Fibroblast of villous mesenchyme (primary cell): ENCODE data around the gene UNC13B. TPM values are rescaled to one million over a fixed set of nuclear protein-coding genes. Genes with fewer than 3 reads are reported as not detected.
"Not testable (repeated sequence)": the region's sequence is repeated elsewhere in the genome, so short reads cannot be mapped to it uniquely, and the experiment has no call there.

Experiments
- DNase-seq: peaks from one replicate; pipeline ENCODE4 v3.0.0-alpha.2; 2010; ENCODE audit warnings: low read depth
- H3K4me3 ChIP-seq: 2 replicates; pipeline ENCODE4 v1.5.1; 2011; ENCODE audit warnings: low read depth, mild to moderate bottlenecking, low read length
- total RNA-seq: library from RNA; depleted of rRNA; stranded (reverse); fragments of >200 nt; gene quantifications from 2 replicates; pipeline ENCODE4 v1.2.3, GENCODE V29; 2012
- TF ChIP-seq, protein P1 (sequence below): IDR thresholded peaks from 2 replicates; pipeline ENCODE4 v1.5.1; 2012; ENCODE audit warnings: low read depth, mild to moderate bottlenecking, low read length; ENCODE audit not compliant: insufficient read depth

Gene UNC13B
- total RNA-seq, 1 donor, result 23.7 TPM

DNA sequence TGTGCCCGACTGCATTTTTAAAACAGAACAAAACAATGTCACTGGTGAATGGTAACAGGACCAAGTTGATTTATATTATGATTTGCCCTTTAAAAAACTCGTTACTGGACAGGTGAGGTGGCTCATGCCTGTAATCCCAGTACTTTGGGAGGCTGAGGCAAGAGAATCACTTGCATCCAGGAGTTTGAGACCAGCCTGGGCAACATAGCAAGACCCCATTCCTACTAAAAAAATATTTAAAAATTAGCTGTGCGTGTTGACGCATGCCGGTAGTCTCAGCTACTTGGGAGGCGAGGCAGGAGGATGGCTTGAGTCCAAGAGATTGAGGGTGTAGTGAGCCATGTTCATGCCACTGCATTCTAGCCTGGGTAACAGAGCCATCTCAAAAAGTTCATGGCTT lies 7.2 kb downstream of the UNC13B start:
- no peak overlapping the region for H3K4me3 ChIP-seq
- TF ChIP-seq, protein P1, sequence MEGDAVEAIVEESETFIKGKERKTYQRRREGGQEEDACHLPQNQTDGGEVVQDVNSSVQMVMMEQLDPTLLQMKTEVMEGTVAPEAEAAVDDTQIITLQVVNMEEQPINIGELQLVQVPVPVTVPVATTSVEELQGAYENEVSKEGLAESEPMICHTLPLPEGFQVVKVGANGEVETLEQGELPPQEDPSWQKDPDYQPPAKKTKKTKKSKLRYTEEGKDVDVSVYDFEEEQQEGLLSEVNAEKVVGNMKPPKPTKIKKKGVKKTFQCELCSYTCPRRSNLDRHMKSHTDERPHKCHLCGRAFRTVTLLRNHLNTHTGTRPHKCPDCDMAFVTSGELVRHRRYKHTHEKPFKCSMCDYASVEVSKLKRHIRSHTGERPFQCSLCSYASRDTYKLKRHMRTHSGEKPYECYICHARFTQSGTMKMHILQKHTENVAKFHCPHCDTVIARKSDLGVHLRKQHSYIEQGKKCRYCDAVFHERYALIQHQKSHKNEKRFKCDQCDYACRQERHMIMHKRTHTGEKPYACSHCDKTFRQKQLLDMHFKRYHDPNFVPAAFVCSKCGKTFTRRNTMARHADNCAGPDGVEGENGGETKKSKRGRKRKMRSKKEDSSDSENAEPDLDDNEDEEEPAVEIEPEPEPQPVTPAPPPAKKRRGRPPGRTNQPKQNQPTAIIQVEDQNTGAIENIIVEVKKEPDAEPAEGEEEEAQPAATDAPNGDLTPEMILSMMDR, result no peak
- no peak for DNase-seq

DNA sequence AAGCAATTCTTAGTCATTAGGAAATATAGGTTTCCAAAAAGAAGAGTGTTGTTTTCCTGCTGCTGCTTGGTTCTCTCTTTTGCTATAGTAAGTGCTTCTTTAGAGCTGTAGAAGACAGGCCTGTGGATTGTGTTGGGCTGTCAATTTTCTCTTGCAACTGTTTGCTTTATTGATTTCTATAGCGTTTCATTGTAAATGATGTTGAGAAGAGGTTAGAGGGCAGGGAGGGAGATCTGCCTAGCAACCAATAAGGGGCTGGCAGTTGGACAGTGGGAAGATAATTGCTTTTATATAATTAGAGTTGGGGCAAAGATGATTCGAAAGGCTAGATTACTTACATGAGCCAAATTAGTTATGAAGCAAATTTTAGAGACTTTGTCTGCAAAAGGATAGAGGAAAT lies 11.1 kb downstream of the UNC13B start:
- TF ChIP-seq, protein P1, result no peak
- H3K4me3 ChIP-seq, result no peak overlapping the region
- DNase-seq, result no peak

DNA sequence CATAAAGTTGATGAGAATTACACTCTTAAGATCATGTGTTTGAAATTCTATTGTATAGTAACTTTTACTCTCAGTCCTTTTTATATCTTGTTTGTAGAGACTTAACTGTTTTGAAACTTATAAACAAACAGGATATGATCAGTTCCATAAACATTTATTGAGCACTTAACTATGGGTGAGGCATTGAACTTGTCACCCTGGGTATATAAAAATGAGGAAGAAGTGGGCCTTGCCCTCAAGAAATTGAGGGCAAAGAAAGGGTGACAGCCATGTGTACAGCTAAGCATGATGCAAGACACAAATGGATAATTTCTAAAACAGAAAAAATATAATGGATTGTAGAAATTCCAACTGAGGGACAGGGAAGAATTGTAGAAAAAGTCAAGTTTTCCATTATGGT lies 15.7 kb downstream of the UNC13B start:
- TF ChIP-seq, protein P1, result no peak
- DNase-seq, result no peak
- H3K4me3 ChIP-seq, result no peak overlapping the region

DNA sequence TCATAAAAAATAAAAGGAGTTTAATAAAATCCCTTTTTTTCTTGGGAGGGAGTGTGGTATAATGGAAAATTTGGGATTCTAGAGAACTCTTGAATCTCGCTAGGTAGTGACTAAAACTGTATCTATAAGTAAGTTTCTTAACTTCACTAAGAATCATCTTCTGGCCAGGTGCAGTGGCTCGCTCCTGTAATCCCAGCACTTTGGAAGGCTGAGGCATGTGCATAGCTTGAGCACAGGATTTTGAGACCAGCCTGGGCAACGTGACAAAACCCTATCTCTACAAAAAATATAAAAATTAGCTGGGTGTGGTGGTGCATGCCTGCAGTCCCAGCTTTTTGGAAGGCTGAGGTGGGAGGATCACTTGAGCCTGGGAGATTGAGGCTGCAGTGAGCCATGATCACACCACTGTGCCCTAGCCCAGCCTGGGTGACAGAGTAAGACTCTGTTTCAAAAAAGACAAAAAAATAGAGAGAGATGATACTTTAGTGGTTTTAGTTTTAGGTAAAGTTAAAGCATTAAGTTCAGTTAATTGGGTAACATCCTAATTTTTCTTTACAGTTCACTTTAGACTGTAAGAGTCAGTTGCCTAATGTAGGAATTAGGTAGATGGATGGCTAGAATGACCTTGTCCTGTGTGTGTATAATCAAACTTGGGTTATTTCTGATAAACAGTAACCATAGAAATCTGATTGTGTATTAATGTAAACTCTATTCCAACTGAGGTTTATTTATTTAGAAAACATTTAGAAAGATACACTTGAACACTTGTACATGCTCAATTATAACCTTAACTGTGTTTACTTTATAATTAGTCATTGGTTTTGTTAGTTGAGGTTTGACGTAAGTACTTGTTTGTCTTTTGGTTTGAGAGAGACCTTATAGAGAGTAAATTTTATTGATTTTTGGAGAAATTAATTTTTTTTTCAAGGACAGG lies 17.8 kb downstream of the UNC13B start:
- no peak for DNase-seq
- no peak overlapping the region for H3K4me3 ChIP-seq
- TF ChIP-seq, protein P1, result no peak

DNA sequence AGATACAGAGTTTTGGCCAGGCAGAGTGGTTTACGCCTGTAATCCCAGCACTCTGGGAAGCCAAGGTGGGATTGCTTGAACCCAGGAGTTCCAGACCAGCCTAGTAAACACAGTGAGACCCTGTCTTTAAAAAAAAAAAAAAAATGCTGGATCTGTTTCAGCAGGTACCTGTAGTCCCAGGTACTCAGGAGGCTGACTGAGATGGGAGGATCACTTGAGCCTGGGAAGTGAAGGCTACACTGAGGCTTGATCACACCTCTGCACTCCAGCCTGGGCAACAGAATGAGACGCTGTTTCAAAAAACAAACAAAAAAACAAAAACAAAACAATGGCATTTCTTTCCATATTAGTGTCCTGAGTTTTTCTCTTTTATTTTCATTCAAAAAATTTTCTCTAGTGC lies 19.0 kb downstream of the UNC13B start:
- TF ChIP-seq, protein P1, result no peak
- DNase-seq, result no peak
- H3K4me3 ChIP-seq, result no peak overlapping the region

DNA sequence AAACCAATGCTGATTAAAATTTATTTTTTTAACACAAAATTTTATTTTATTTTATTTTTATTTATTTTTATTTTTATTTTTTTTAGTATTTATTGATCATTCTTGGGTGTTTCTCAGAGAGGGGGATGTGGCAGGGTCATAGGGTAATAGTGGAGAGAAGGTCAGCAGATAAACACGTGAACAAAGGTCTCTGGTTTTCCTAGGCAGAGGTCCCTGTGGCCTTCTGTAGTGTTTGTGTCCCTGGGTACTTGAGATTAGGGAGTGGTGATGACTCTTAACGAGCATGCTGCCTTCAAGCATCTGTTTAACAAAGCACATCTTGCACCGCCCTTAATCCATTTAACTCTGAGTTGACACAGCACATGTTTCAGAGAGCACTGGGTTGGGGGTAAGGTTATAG lies 20.6 kb downstream of the UNC13B start:
- H3K4me3 ChIP-seq, DNase-seq: not testable (repeated sequence)

DNA sequence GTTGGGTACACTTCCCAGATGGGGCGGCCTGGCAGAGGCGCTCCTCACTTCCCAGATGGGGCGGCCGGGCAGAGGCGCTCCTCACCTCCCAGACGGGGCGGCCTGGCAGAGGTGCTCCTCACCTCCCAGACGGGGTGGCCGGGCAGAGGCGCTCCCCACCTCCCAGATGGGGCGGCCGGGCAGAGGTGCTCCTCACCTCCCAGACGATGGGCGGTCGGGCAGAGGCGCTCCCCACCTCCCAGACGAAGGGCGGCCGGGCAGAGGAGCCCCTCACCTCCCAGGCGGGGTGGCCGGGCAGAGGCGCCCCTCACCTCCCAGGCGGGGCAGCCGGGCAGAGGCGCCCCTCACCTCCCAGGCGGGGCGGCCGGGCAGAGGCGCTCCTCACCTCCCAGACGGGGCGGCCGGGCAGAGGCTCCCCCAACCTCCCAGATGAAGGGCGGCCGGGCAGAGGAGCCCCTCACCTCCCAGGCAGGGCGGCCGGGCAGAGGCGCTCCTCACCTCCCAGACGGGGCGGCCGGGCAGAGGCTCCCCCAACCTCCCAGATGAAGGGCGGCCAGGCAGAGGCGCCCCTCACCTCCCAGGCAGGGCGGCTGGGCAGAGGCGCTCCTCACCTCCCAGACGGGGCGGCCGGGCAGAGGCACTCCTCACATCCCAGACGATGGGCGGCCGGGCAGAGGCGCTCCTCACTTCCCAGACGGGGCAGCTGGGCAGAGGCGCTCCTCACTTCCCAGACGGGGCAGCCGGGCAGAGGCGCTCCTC lies 21.4 kb downstream of the UNC13B start:
- not testable (repeated sequence) for H3K4me3 ChIP-seq, DNase-seq

DNA sequence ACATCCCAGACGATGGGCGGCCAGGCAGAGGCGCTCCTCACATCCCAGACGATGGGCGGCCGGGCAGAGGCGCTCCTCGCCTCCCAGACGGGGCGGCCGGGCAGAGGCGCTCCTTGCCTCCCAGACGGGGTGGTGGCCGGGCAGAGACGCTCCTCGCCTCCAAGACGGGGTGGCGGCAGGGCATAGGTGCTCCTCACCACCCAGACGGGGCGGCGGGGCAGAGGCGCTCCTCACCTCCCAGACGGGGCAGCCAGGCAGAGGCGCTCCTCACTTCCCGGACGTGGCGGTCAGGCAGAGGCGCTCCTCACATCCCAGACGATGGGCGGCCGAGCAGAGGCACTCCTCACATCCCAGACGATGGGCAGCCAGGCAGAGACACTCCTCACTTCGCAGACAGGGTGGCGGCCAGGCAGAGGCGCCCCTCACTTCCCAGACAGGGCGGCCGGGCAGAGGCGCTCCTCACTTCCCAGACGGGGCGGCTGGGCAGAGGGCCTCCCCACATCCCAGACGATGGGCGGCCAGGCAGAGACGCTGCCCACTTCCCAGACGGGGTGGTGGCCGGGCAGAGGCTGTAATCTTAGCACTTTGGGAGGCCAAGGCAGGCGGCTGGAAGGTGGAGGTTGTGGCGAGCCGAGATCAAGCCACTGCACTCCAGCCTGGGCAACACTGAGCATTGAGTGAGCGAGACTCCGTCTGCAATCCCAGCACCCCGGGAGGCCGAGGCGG lies 22.1 kb downstream of the UNC13B start:
- H3K4me3 ChIP-seq, DNase-seq: not testable (repeated sequence)
